GM12878 (cell line): ENCODE data around the gene ARL3. TPM values are rescaled to one million over a fixed set of nuclear protein-coding genes. Genes with fewer than 3 reads are reported as not detected.

Source experiments
- ATAC-seq: fragments of 200-7000 bp; cut with Tn5 transposase; 3 replicates; pipeline ENCODE4 v1.9.1; 2020; ENCODE audit warnings: mild to moderate bottlenecking, moderate library complexity
- BruUV-seq: library from RNA; stranded (reverse); fragments of 400-500 nt; replicated peaks from 2 replicates; lab custom pipeline; 2021; lab: Mats Ljungman, UMichigan
- CTCF ChIA-PET: fragments of 300-600 bp; sonication (Branson Sonifier 250); formaldehyde crosslinking; extraction: SDS; loops from one replicate; lab custom pipeline; 2021; ENCODE audit warnings: inconsistent platforms; lab: Yijun Ruan, JAX
- POLR2A ChIA-PET: fragments of 350-600 bp; formaldehyde crosslinking; extraction: SDS; loops from one replicate; lab custom pipeline; 2021; ENCODE audit warnings: inconsistent platforms; lab: Charles Lee
- RAD21 ChIA-PET: fragments of 300-600 bp; sonication (Branson Sonifier 250); formaldehyde crosslinking; loops from one replicate; lab custom pipeline; 2023; ENCODE audit warnings: antibody characterized with exemption; ENCODE audit not compliant: unreplicated experiment; lab: Charles Lee
- SMC1A ChIA-PET: fragments of 300-600 bp; sonication (Branson Sonifier 250); formaldehyde crosslinking; loops from one replicate; lab custom pipeline; 2023; ENCODE audit not compliant: unreplicated experiment, uncharacterized antibody; lab: Charles Lee
- DNase-seq: peaks from one replicate; pipeline ENCODE4 v3.0.0-alpha.2; 2011; ENCODE audit warnings: low read depth, low spot score
- FAIRE-seq: peaks from 3 replicates; lab custom pipeline; 2011; peaks lifted over from hg19 to GRCh38; lab: Jason Lieb, UNC
- H2AFZ ChIP-seq: 2 replicates; pipeline ENCODE4 v1.6.0; 2011; ENCODE audit warnings: low read depth, low read length, control low read depth; ENCODE audit not compliant: control insufficient read depth
- H3K27ac ChIP-seq: 2 replicates; pipeline ENCODE4 v1.5.1; 2011; ENCODE audit warnings: control low read depth; ENCODE audit not compliant: control insufficient read depth, insufficient read depth
- H3K27me3 ChIP-seq, 2 experiments: replicated peaks in 1 of 2; 2 replicates each; pipeline versions ENCODE4 v1.6.0 to v1.6.1; 2011; ENCODE audit warnings: low read length in 1 of 2; ENCODE audit not compliant: control insufficient read depth in 2 of 2, insufficient read depth in 2 of 2
- H3K36me3 ChIP-seq, 2 experiments: 2 replicates each; pipeline ENCODE4 v1.5.1; 2011; ENCODE audit warnings: low read length in 1 of 2; ENCODE audit not compliant: control insufficient read depth in 2 of 2, insufficient read depth in 2 of 2
- H3K4me1 ChIP-seq: 2 replicates; pipeline ENCODE4 v1.6.1; 2011; ENCODE audit warnings: mild to moderate bottlenecking, low read length, moderate library complexity, mixed read lengths; ENCODE audit not compliant: control insufficient read depth, insufficient read depth
- H3K4me2 ChIP-seq: 2 replicates; pipeline ENCODE4 v1.6.0; 2011; ENCODE audit warnings: control low read depth; ENCODE audit not compliant: control insufficient read depth, insufficient read depth
- H3K4me3 ChIP-seq: fragments of 200-600 bp; sonication (generic); 2 replicates; pipeline ENCODE4 v1.5.1; 2016
- H3K79me2 ChIP-seq: 2 replicates; pipeline ENCODE4 v1.6.0; 2011; ENCODE audit warnings: low read length; ENCODE audit not compliant: control insufficient read depth, insufficient read depth
- H3K9ac ChIP-seq: 2 replicates; pipeline ENCODE4 v1.8.0; 2011; ENCODE audit warnings: low read length, control low read depth, mixed read lengths; ENCODE audit not compliant: control insufficient read depth, insufficient read depth
- H3K9me3 ChIP-seq: replicated peaks from 3 replicates; pipeline ENCODE4 v1.5.1; 2011; ENCODE audit warnings: mild to moderate bottlenecking, low read length; ENCODE audit not compliant: control insufficient read depth, insufficient read depth
- H4K20me1 ChIP-seq: 2 replicates; pipeline ENCODE4 v1.6.0; 2011; ENCODE audit not compliant: control insufficient read depth, insufficient read depth
- POLR2AphosphoS5 ChIP-seq: IDR thresholded peaks from 2 replicates; pipeline ENCODE4 v1.6.1; 2011; ENCODE audit warnings: mild to moderate bottlenecking, low read length, inconsistent platforms
- WGBS: methylation state at CpG from one replicate; pipeline ENCODE4 v1.1.6; 2016; ENCODE audit warnings: low lambda C conversion rate; ENCODE audit not compliant: insufficient replicate concordance, insufficient coverage; ENCODE audit errors: missing lambda C conversion rate; 5-methylcytosine and 5-hydroxymethylcytosine counted together
- in situ Hi-C: fragments of 300-500 bp; cut with MboI; formaldehyde crosslinking; loops from 9 replicates; pipeline ENCODE4 v1.14.3; 2018; ENCODE audit warnings: mixed read lengths
- intact Hi-C: fragments of 100-400 bp; cut with micrococcal nuclease; formaldehyde crosslinking; loops from one replicate; pipeline ENCODE4 v1.14.2; 2022; ENCODE audit not compliant: unreplicated experiment
- polyA plus RNA-seq, 11 experiments: library from polyadenylated mRNA; depleted of rRNA in 4 of 11; unstranded in 6 of 11; stranded (reverse) in 5 of 11; fragments of >200 nt; fragmentation: Nextera tagmentation in 4 of 11; fragmentation: Illumina TruSeq in 1 of 11; extraction: Ambion mirVana in 4 of 11; extraction: Trizol in 1 of 11; gene quantifications; 1 replicate in 1 of 11; 2 replicates in 10 of 11; pipeline versions ENCODE4 v1.2.1 to v1.2.3, GENCODE V29; 2011 to 2016; ENCODE audit warnings: inconsistent platforms in 2 of 11, missing spikeins in 2 of 11, low read depth in 1 of 11
- total RNA-seq, 4 experiments: library from RNA; depleted of rRNA in 3 of 4; stranded (reverse); fragments of >200 nt in 3 of 4; fragmentation: Illumina TruSeq in 1 of 4; extraction: Trizol in 1 of 4; gene quantifications; 2 replicates each; pipeline versions ENCODE4 v1.2.1 to v1.2.3, GENCODE V29; 2013 to 2021
- TF ChIP-seq, protein P1 (sequence below): IDR thresholded peaks from 2 replicates; pipeline ENCODE4 v1.6.1; 2012; ENCODE audit warnings: low read depth, low read length, improper control_type of control experiment

ARL3 gene
- total and polyA plus RNA-seq, 10 of the 15 experiments (the other 5 are each of a cell fraction or from before 2014, with no cell fraction given): 4.9 to 26.1 (median 11.0) TPM

GRCh38 chr10:102715880-102716279 is 1.7 kb upstream of the ARL3 start:
- no peak for ATAC-seq
- Histone ChIP-seq H3K9me3 (no peaks in the 10 kb centered on the region), H3K4me2 (peak overlapping the region; percentile 98), H3K27me3 (no peaks in the 10 kb centered on the region), H4K20me1 (no peaks in the 10 kb centered on the region), H3K27ac (peak overlapping the region; percentile 74; the same call in 1 of the 2 replicates), H3K9ac (peak overlapping the region; percentile 85), H3K36me3 (peaks cover 0 to 2% of the 10 kb centered on the region in 2 experiments; a peak in 1 of 4 replicates), H3K4me3 (peak overlapping the region; percentile 92; the same call in 1 of the 2 replicates), H3K4me1 (peaks cover 13% of the 10 kb centered on the region), H2AFZ (no peak overlapping the region), H3K79me2 (peaks cover 63% of the 10 kb centered on the region)
- FAIRE-seq: no peak
- no TSS peak for BruUV-seq
- ChIA-PET POLR2A (interaction anchor here (0.7 to 3.7 kb wide), 6 partner anchors 23 to 218 kb away, joined by 4 to 18 read pairs (median 5); no protein-coding TSS in a partner anchor), SMC1A (interaction anchor here (0.6 to 9.5 kb wide), 6 partner anchors 11 to 186 kb away, joined by 3 to 140 read pairs (median 3); no protein-coding TSS in a partner anchor), CTCF (interaction anchor here (1.1 to 8.5 kb wide), 2 partner anchors 12 to 39 kb away, joined by 3 to 114 read pairs; no protein-coding TSS in a partner anchor), RAD21 (no interaction called here)
- intact Hi-C loops: loop anchor here (10.0 kb wide), 1 partner anchor 211 kb away; the partner anchor contains the start of genes ACTR1A and SUFU
- 38% methylated on average over 1 of the region's 1 CpG for WGBS
- DNase-seq: no peak
- 0 out of 2 replicates have a peak, but pooled peaks have one; percentile 23 for TF ChIP-seq POLR2AphosphoS5
- TF ChIP-seq, protein P1, sequence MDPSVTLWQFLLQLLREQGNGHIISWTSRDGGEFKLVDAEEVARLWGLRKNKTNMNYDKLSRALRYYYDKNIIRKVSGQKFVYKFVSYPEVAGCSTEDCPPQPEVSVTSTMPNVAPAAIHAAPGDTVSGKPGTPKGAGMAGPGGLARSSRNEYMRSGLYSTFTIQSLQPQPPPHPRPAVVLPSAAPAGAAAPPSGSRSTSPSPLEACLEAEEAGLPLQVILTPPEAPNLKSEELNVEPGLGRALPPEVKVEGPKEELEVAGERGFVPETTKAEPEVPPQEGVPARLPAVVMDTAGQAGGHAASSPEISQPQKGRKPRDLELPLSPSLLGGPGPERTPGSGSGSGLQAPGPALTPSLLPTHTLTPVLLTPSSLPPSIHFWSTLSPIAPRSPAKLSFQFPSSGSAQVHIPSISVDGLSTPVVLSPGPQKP: no peak
- in situ Hi-C loops: no loop called here
